ENCODE measurements around the gene ZNF710.

ZNF710 gene

GRCh38 chr15:90071220-90071807, 70.2 kb downstream of the ZNF710 start:
- peak; percentile 81 to 83 for DNase-seq
- TF ChIP-seq POLR2A (IDR thresholded peaks at IDR 0.05; ENCODE audit: low read length) (no peak), GATA1 (IDR thresholded peaks at IDR 0.05; ENCODE audit: low read depth, low read length) (no peak)

GRCh38 chr15:90072978-90073640, 72.0 kb downstream of the ZNF710 start:
- TF ChIP-seq GATA1 (IDR thresholded peaks at IDR 0.05; ENCODE audit: low read depth, low read length) (no peak), POLR2A (IDR thresholded peaks at IDR 0.05; ENCODE audit: low read length) (no peak)
- no peak for DNase-seq

- DNase-seq = no peak
- TF ChIP-seq GATA1 (IDR thresholded peaks at IDR 0.05; ENCODE audit: low read depth, low read length) = no peak
- no peak for TF ChIP-seq POLR2A (IDR thresholded peaks at IDR 0.05; ENCODE audit: low read length)
These were observed 72.9 kb downstream of the ZNF710 start for GRCh38 chr15:90074023-90074422.

- TF ChIP-seq POLR2A (IDR thresholded peaks at IDR 0.05; ENCODE audit: low read length) (no peak), GATA1 (IDR thresholded peaks at IDR 0.05; ENCODE audit: low read depth, low read length) (no peak)
- no peak for DNase-seq
These were observed 73.8 kb downstream of the ZNF710 start for GRCh38 chr15:90074916-90075315.

- TF ChIP-seq POLR2A (IDR thresholded peaks at IDR 0.05; ENCODE audit: low read length) (no peak), GATA1 (IDR thresholded peaks at IDR 0.05; ENCODE audit: low read depth, low read length) (no peak)
- no peak for DNase-seq
These were observed 74.5 kb downstream of the ZNF710 start for GRCh38 chr15:90075420-90076289.

- DNase-seq = no peak
- no peak for TF ChIP-seq POLR2A (IDR thresholded peaks at IDR 0.05; ENCODE audit: low read length)
- TF ChIP-seq GATA1 (IDR thresholded peaks at IDR 0.05; ENCODE audit: low read depth, low read length) = no peak
These were observed 75.6 kb downstream of the ZNF710 start for GRCh38 chr15:90076716-90077115.

- no peak for DNase-seq
- TF ChIP-seq POLR2A (IDR thresholded peaks at IDR 0.05; ENCODE audit: low read length) (no peak), GATA1 (IDR thresholded peaks at IDR 0.05; ENCODE audit: low read depth, low read length) (no peak)
These were observed 77.8 kb downstream of the ZNF710 start for GRCh38 chr15:90078965-90079364.

- TF ChIP-seq GATA1 (IDR thresholded peaks at IDR 0.05; ENCODE audit: low read depth, low read length) = no peak
- TF ChIP-seq POLR2A (IDR thresholded peaks at IDR 0.05; ENCODE audit: low read length) = no peak
- DNase-seq = no peak
These were observed 78.7 kb downstream of the ZNF710 start for GRCh38 chr15:90079619-90080457.

- no peak for TF ChIP-seq POLR2A (IDR thresholded peaks at IDR 0.05; ENCODE audit: low read length)
- no peak for TF ChIP-seq GATA1 (IDR thresholded peaks at IDR 0.05; ENCODE audit: low read depth, low read length)
- no peak for DNase-seq
These were observed 79.3 kb downstream of the ZNF710 start for GRCh38 chr15:90080458-90080755.

- no peak for TF ChIP-seq POLR2A (IDR thresholded peaks at IDR 0.05; ENCODE audit: low read length)
- no peak for TF ChIP-seq GATA1 (IDR thresholded peaks at IDR 0.05; ENCODE audit: low read depth, low read length)
- no peak for DNase-seq
These were observed 79.8 kb downstream of the ZNF710 start for GRCh38 chr15:90080818-90081393.

GRCh38 chr15:90082140-90082715, 81.1 kb downstream of the ZNF710 start:
- no peak for TF ChIP-seq POLR2A (IDR thresholded peaks at IDR 0.05; ENCODE audit: low read length)
- no peak for TF ChIP-seq GATA1 (IDR thresholded peaks at IDR 0.05; ENCODE audit: low read depth, low read length)
- no peak for DNase-seq

GRCh38 chr15:90083419-90083818, 82.3 kb downstream of the ZNF710 start:
- TF ChIP-seq POLR2A (IDR thresholded peaks at IDR 0.05; ENCODE audit: low read length) = no peak
- TF ChIP-seq GATA1 (IDR thresholded peaks at IDR 0.05; ENCODE audit: low read depth, low read length) = no peak
- DNase-seq = no peak

- no peak for TF ChIP-seq GATA1 (IDR thresholded peaks at IDR 0.05; ENCODE audit: low read depth, low read length)
- TF ChIP-seq POLR2A (IDR thresholded peaks at IDR 0.05; ENCODE audit: low read length) = no peak
- DNase-seq = no peak
These were observed 83.0 kb downstream of the ZNF710 start for GRCh38 chr15:90083954-90084607.

Data from erythroblast (primary cell).